IMR-90 (cell line): ENCODE results near the gene DLL4. TPM values are rescaled to one million over a fixed set of nuclear protein-coding genes. Genes with fewer than 3 reads are reported as not detected.

Source experiments
- ATAC-seq: fragments of 200-7000 bp; cut with Tn5 transposase; 2 replicates; pipeline ENCODE4 v1.9.1; 2020; ENCODE audit warnings: low read depth, mild to moderate bottlenecking, moderate library complexity
- BruUV-seq: library from RNA; stranded (reverse); fragments of 400-500 nt; replicated peaks from 2 replicates; lab custom pipeline; 2021; lab: Mats Ljungman, UMichigan
- CTCF ChIA-PET: fragments of 300-600 bp; formaldehyde crosslinking; extraction: SDS; loops from one replicate; lab custom pipeline; 2021; ENCODE audit warnings: antibody characterized with exemption; lab: Yijun Ruan, JAX
- POLR2A ChIA-PET: fragments of 300-600 bp; sonication (Branson Sonifier 250); formaldehyde crosslinking; loops from one replicate; lab custom pipeline; 2022; ENCODE audit warnings: antibody characterized with exemption; ENCODE audit not compliant: unreplicated experiment; lab: Charles Lee
- DNase-seq: peaks from one replicate; pipeline ENCODE4 v3.0.0; 2013
- H2AFZ ChIP-seq: replicated peaks from 2 replicates; pipeline ENCODE3; 2013; ENCODE audit warnings: low read length, mild to moderate bottlenecking; ENCODE audit not compliant: poor library complexity
- H2AK5ac ChIP-seq: 2 replicates; pipeline ENCODE4 v1.6.1; 2013; ENCODE audit warnings: low read depth, low read length, inconsistent platforms
- H2AK9ac ChIP-seq: replicated peaks from 2 replicates; pipeline ENCODE3; 2013; ENCODE audit warnings: mild to moderate bottlenecking, low read depth, low read length, moderate library complexity; ENCODE audit not compliant: poor library complexity
- H2BK120ac ChIP-seq: 2 replicates; pipeline ENCODE4 v1.6.1; 2013; ENCODE audit warnings: low read depth, low read length, inconsistent platforms
- H2BK15ac ChIP-seq: 3 replicates; pipeline ENCODE4 v1.6.1; 2013; ENCODE audit warnings: low read depth, low read length, inconsistent platforms
- H2BK20ac ChIP-seq: 2 replicates; pipeline ENCODE4 v1.6.1; 2013; ENCODE audit warnings: low read depth, mild to moderate bottlenecking, inconsistent platforms, low read length, moderate library complexity
- H2BK5ac ChIP-seq: 2 replicates; pipeline ENCODE4 v1.6.1; 2013; ENCODE audit warnings: mild to moderate bottlenecking, low read depth, low read length, inconsistent platforms; ENCODE audit not compliant: poor library complexity, severe bottlenecking
- H3K14ac ChIP-seq: replicated peaks from 2 replicates; pipeline ENCODE4 v1.6.1; 2013; ENCODE audit warnings: low read depth, low read length, inconsistent platforms
- H3K18ac ChIP-seq: 2 replicates; pipeline ENCODE4 v1.6.1; 2013; ENCODE audit warnings: low read depth, low read length, control low read depth
- H3K23ac ChIP-seq: 2 replicates; pipeline ENCODE4 v1.6.1; 2013; ENCODE audit warnings: low read depth, low read length, inconsistent platforms
- H3K27ac ChIP-seq: 2 replicates; pipeline ENCODE4 v1.5.1; 2013; ENCODE audit warnings: mild to moderate bottlenecking, control low read depth, low read length; ENCODE audit not compliant: insufficient read depth
- H3K27me3 ChIP-seq: 2 replicates; pipeline ENCODE4 v1.6.1; 2013; ENCODE audit warnings: low read length; ENCODE audit not compliant: control insufficient read depth, insufficient read depth
- H3K36me3 ChIP-seq: 2 replicates; pipeline ENCODE4 v1.6.1; 2013; ENCODE audit warnings: low read length, mixed read lengths; ENCODE audit not compliant: control insufficient read depth, insufficient read depth
- H3K4ac ChIP-seq: 2 replicates; pipeline ENCODE4 v1.6.1; 2013; ENCODE audit warnings: low read depth, low read length, inconsistent platforms
- H3K4me1 ChIP-seq: 2 replicates; pipeline ENCODE4 v1.6.1; 2013; ENCODE audit warnings: low read length, mixed read lengths; ENCODE audit not compliant: control insufficient read depth, insufficient read depth
- H3K4me2 ChIP-seq: 2 replicates; pipeline ENCODE4 v1.6.1; 2013; ENCODE audit warnings: low read depth, mild to moderate bottlenecking, control low read depth, low read length, moderate library complexity
- H3K4me3 ChIP-seq: 2 replicates; pipeline ENCODE4 v1.5.1; 2013; ENCODE audit warnings: low read depth, mild to moderate bottlenecking, control low read depth, low read length, moderate library complexity; ENCODE audit not compliant: insufficient read depth
- H3K56ac ChIP-seq: 2 replicates; pipeline ENCODE4 v1.6.1; 2013; ENCODE audit warnings: low read length, inconsistent platforms; ENCODE audit not compliant: insufficient read depth; ENCODE audit errors: extremely low read depth
- H3K79me1 ChIP-seq, 2 experiments: 2 replicates each; pipeline ENCODE4 v1.6.1; 2013; ENCODE audit warnings: low read length in 2 of 2, inconsistent platforms in 1 of 2, low read depth in 1 of 2
- H3K9ac ChIP-seq: 2 replicates; pipeline ENCODE4 v1.6.1; 2013; ENCODE audit warnings: low read depth, low read length, control low read depth
- H3K9me1 ChIP-seq: 2 replicates; pipeline ENCODE4 v1.6.1; 2013; ENCODE audit warnings: low read length, inconsistent platforms; ENCODE audit not compliant: insufficient read depth
- H3K9me3 ChIP-seq: 2 replicates; pipeline ENCODE4 v1.6.1; 2013; ENCODE audit warnings: low read length; ENCODE audit not compliant: control insufficient read depth, insufficient read depth
- H4K20me1 ChIP-seq: 2 replicates; pipeline ENCODE4 v1.6.1; 2013; ENCODE audit warnings: low read length, inconsistent platforms; ENCODE audit not compliant: insufficient read depth
- H4K5ac ChIP-seq: 2 replicates; pipeline ENCODE4 v1.6.1; 2013; ENCODE audit warnings: mild to moderate bottlenecking, low read depth, low read length, control low read depth
- H4K8ac ChIP-seq, 2 experiments: 2 replicates each; pipeline ENCODE4 v1.6.1; 2013; ENCODE audit warnings: low read depth in 2 of 2, low read length in 2 of 2, control low read depth in 1 of 2, inconsistent platforms in 1 of 2
- H4K91ac ChIP-seq: 2 replicates; pipeline ENCODE4 v1.6.1; 2013; ENCODE audit warnings: low read depth, low read length, inconsistent platforms; ENCODE audit not compliant: insufficient read depth
- BHLHE40 ChIP-seq: fragments of 150-350 bp; IDR thresholded peaks from 2 replicates; pipeline ENCODE4 v1.6.1; 2016; ENCODE audit warnings: mild to moderate bottlenecking, low read depth, low read length
- CEBPB ChIP-seq: IDR thresholded peaks from 2 replicates; pipeline ENCODE4 v1.6.1; 2012; ENCODE audit warnings: low read depth, low read length, improper control_type of control experiment
- CHD1 ChIP-seq: IDR thresholded peaks from 2 replicates; pipeline ENCODE4 v1.6.1; 2012; ENCODE audit warnings: low read depth, low read length, improper control_type of control experiment
- FOS ChIP-seq: fragments of 150-350 bp; IDR thresholded peaks from 2 replicates; pipeline ENCODE4 v1.6.1; 2016; ENCODE audit warnings: low read depth, low read length
- MAFK ChIP-seq: IDR thresholded peaks from 2 replicates; pipeline ENCODE4 v1.6.1; 2012; ENCODE audit warnings: low read depth, low read length, improper control_type of control experiment
- MAZ ChIP-seq: IDR thresholded peaks from 2 replicates; pipeline ENCODE4 v1.6.1; 2012; ENCODE audit warnings: low read depth, mild to moderate bottlenecking, low read length, improper control_type of control experiment, moderate library complexity, borderline replicate concordance
- MXI1 ChIP-seq: IDR thresholded peaks from 2 replicates; pipeline ENCODE4 v1.6.1; 2012; ENCODE audit warnings: low read depth, mild to moderate bottlenecking, low read length, moderate library complexity, borderline replicate concordance
- POLR2A ChIP-seq: IDR thresholded peaks from 2 replicates; pipeline ENCODE4 v1.6.1; 2012; ENCODE audit warnings: mild to moderate bottlenecking, low read depth, low read length
- RCOR1 ChIP-seq: IDR thresholded peaks from 2 replicates; pipeline ENCODE4 v1.6.1; 2012; ENCODE audit warnings: mild to moderate bottlenecking, low read length, improper control_type of control experiment; ENCODE audit not compliant: insufficient replicate concordance
- RFX5 ChIP-seq: IDR thresholded peaks from 2 replicates; pipeline ENCODE4 v1.8.0; 2012; ENCODE audit warnings: low read depth, mild to moderate bottlenecking, low read length, moderate library complexity
- SMC3 ChIP-seq: fragments of 150-350 bp; IDR thresholded peaks from 2 replicates; pipeline ENCODE4 v1.6.1; 2016; ENCODE audit warnings: low read depth, mild to moderate bottlenecking, antibody characterized with exemption, low read length, moderate library complexity
- WGBS, 2 experiments: methylation state at CpG; one replicate each; pipeline versions ENCODE4 v1.1.5 to v1.1.7; 2013; ENCODE audit warnings: missing lambda C conversion rate in 2 of 2; ENCODE audit not compliant: insufficient read length in 1 of 2; ENCODE audit errors: extremely low coverage in 2 of 2; 5-methylcytosine and 5-hydroxymethylcytosine counted together
- dilution Hi-C: fragments of 300-500 bp; cut with HindIII; formaldehyde crosslinking; loops from one replicate; pipeline ENCODE4 v1.14.3; 2018; ENCODE audit warnings: low sequenced_read_pairs; ENCODE audit not compliant: unreplicated experiment
- in situ Hi-C: fragments of 300-500 bp; cut with MboI; formaldehyde crosslinking; loops from 3 replicates; pipeline ENCODE4 v1.14.3; 2019; ENCODE audit warnings: low sequenced_read_pairs, inconsistent platforms, mixed read lengths
- intact Hi-C: fragments of 100-400 bp; cut with micrococcal nuclease; formaldehyde crosslinking; loops from 2 replicates; pipeline ENCODE4 v1.10.0; 2022
- polyA plus RNA-seq, 3 experiments: library from polyadenylated mRNA; depleted of rRNA; stranded (reverse); fragments of >200 nt; gene quantifications; 2 replicates each; pipeline ENCODE4 v1.2.3, GENCODE V29; 2012; ENCODE audit warnings: low replicate concordance in 1 of 3
- total RNA-seq: library from RNA; depleted of rRNA; stranded (reverse); fragments of >200 nt; gene quantifications from 2 replicates; pipeline ENCODE4 v1.2.3, GENCODE V29; 2012
- TF ChIP-seq, protein P1 (sequence below): fragments of 150-350 bp; IDR thresholded peaks from 2 replicates; pipeline ENCODE4 v1.6.1; 2017; ENCODE audit warnings: mild to moderate bottlenecking, antibody characterized with exemption, low read length, low read depth
- TF ChIP-seq, protein P2 (sequence below): fragments of 150-350 bp; IDR thresholded peaks from 2 replicates; pipeline ENCODE4 v1.6.1; 2016; ENCODE audit warnings: low read depth, mild to moderate bottlenecking, low read length, moderate library complexity, borderline replicate concordance

The DLL4 gene
- total and polyA plus RNA-seq, 2 of the 4 experiments (the other 2 are of a cell fraction): 1.8 to 3.4 TPM

DNA sequence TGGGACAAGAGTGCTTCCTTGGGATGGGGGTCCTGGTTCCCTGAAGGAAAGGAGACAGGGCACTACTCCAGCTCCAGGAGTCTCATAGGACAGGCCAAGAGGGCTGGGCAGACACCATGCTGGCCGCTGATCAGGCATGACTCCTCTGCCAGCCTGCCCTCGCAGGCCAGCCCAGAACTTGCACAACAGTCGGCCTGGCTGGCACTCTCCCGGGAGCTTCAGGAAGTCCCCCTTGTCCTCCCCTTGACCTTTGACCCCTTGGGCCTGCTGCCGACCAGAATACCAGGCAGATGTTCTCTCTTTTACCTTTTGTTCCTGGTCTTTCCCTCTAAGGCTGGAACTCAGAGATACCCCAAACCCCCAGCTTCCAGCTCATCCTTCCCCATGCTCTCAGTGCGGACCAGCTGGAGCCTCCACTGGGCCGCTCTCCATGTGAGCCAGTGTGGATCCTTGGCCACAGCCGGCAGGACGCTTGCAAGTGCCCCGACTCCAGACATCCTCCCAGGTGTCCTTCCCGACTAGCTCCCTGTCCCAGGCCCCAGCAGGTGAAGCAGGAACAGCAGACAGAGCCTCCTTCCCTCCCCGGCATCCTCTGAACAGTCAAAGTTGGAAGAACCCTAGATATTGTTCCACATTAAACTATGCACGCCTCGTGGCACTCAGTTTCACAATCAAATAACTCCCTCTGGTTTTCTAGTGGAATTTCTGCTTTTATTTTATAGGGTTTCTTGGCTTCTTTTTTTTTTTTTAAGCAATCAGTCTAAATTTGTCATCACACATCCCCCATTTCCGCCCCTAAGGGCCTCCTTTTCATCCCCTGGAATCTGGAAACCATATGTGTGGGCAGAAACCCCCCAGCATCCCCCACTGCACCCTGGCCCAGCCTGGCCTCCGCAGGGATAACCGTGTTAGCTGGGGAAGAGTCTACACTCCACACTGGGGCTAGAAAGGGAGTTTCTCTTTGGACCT, 19.2 kb upstream of the DLL4 start (continued):
- TF ChIP-seq, protein P1, sequence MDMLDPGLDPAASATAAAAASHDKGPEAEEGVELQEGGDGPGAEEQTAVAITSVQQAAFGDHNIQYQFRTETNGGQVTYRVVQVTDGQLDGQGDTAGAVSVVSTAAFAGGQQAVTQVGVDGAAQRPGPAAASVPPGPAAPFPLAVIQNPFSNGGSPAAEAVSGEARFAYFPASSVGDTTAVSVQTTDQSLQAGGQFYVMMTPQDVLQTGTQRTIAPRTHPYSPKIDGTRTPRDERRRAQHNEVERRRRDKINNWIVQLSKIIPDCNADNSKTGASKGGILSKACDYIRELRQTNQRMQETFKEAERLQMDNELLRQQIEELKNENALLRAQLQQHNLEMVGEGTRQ: no peak
- TF ChIP-seq BHLHE40: no peak
- TF ChIP-seq RFX5: no peak

DNA sequence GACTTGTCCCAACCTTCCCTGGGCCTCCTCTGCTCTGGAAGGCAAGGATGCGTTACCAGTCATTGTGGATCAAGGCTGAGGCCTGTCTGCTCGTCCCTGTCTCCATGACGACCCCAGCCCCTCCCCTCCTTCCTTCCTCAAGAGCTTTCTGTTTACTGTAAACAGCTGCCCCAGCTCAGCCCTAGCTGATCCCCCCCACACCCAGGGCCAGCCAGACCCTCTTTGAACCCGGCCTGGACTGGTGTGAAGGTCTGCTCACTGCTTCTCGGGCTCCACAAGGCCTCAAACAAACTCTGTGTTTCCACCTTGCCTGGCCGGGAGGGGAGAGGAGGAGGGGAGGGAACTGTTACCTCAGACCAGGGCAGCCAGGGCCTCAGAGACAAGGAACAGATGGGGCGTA, 18.0 kb upstream of the DLL4 start:
- peaks cover 10% of the 10 kb centered on the region for H3K9me1 ChIP-seq
- H4K91ac ChIP-seq: no peak overlapping the region
- no peak overlapping the region for H3K9ac ChIP-seq
- H3K14ac ChIP-seq: no peak overlapping the region
- peaks cover 0 to 13% of the 10 kb centered on the region in 2 experiments; a peak in 2 of 4 replicates for H3K79me1 ChIP-seq
- no peak overlapping the region for H3K27ac ChIP-seq
- no peaks in the 10 kb centered on the region for H4K20me1 ChIP-seq
- no peaks in the 10 kb centered on the region for H3K9me3 ChIP-seq
- no peak overlapping the region for H3K4me3 ChIP-seq
- H3K27me3 ChIP-seq: no peaks in the 10 kb centered on the region
- dilution Hi-C loops (no loop called here), intact Hi-C loops (no loop called here), in situ Hi-C loops (no loop called here)
- WGBS, 2 experiments: 70% methylated on average over 2 of the region's 7 CpGs; no CpG with 5 or more reads in 1 of the 2 experiments
- H3K4me2 ChIP-seq: no peak overlapping the region
- H2BK15ac ChIP-seq: no peak overlapping the region
- H3K36me3 ChIP-seq: no peaks in the 10 kb centered on the region
- DNase-seq: no peak
- H2BK20ac ChIP-seq: no peak overlapping the region
- no peak overlapping the region for H4K5ac ChIP-seq
- no TSS peak for BruUV-seq
- CTCF ChIA-PET: no interaction called here
- no peak overlapping the region for H2AFZ ChIP-seq
- no peak overlapping the region for H2BK5ac ChIP-seq
- no peak overlapping the region for H3K4ac ChIP-seq
- H2AK5ac ChIP-seq: peak overlapping the region; percentile 51; the same call in 1 of the 2 replicates
- peaks cover 13% of the 10 kb centered on the region for H3K4me1 ChIP-seq
- POLR2A ChIA-PET: no interaction called here
- H4K8ac ChIP-seq: 0 out of 4 replicates have a peak overlapping the region, but pooled peaks of 1 of the 2 experiments have one; percentile 7
- no peak overlapping the region; the same call in 1 of the 2 replicates for H3K23ac ChIP-seq
- no peak overlapping the region for H3K18ac ChIP-seq
- H3K56ac ChIP-seq: no peak overlapping the region
- no peak overlapping the region for H2BK120ac ChIP-seq
- no peak overlapping the region for H2AK9ac ChIP-seq
- no peak for ATAC-seq
- TF ChIP-seq POLR2A (no peak), FOS (no peak), RCOR1 (no peak), BHLHE40 (no peak), CEBPB (no peak), MXI1 (no peak), MAZ (no peak), MAFK (no peak), SMC3 (no peak), CHD1 (no peak), RFX5 (no peak)
- TF ChIP-seq, protein P2, sequence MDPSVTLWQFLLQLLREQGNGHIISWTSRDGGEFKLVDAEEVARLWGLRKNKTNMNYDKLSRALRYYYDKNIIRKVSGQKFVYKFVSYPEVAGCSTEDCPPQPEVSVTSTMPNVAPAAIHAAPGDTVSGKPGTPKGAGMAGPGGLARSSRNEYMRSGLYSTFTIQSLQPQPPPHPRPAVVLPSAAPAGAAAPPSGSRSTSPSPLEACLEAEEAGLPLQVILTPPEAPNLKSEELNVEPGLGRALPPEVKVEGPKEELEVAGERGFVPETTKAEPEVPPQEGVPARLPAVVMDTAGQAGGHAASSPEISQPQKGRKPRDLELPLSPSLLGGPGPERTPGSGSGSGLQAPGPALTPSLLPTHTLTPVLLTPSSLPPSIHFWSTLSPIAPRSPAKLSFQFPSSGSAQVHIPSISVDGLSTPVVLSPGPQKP: no peak
